ENCODE data around the gene LILRA6. TPM values are rescaled to one million over a fixed set of nuclear protein-coding genes. Genes with fewer than 3 reads are reported as not detected.

Gene LILRA6
- not detected in 2 replicates for total RNA-seq (2014; rRNA removed; shearing (Covaris generic))

GRCh38 chr19:54242646-54243045 is at the start of gene LILRA6:
LILRA6 (minus strand) TSS chr19:54242790.

GRCh38 chr19:54281007-54281728 is 38.6 kb upstream of the LILRA6 start, which contains the start of gene LILRB2:
LILRB2 (minus strand) TSS chr19:54281110; CDS start chr19:54280496, 614 bp downstream.

GRCh38 chr19:54257116-54257480 is 14.5 kb upstream of the LILRA6 start, which contains the start of gene LILRB5:
LILRB5 (minus strand) TSS chr19:54257273; CDS start chr19:54257193, 80 bp downstream.

GRCh38 chr19:54222474-54223276 is 19.9 kb downstream of the LILRA6 start, which contains the start of gene LILRB3:
LILRB3 (minus strand) TSS chr19:54223007; CDS start chr19:54222976, 31 bp downstream.

GRCh38 chr19:54191011-54191810 is 51.4 kb downstream of the LILRA6 start, which contains the start of gene TSEN34:
TSEN34 (plus strand) TSS chr19:54191308; CDS start chr19:54191365, 57 bp downstream.

GRCh38 chr19:54189145-54189734 is 53.4 kb downstream of the LILRA6 start, which contains the start of gene MBOAT7:
MBOAT7 (minus strand) TSS chr19:54189580; CDS start chr19:54188508, 1,072 bp downstream.

Small RNA genes lying within 50 kb of the gene (small RNA-seq; reads per million reads assigned to genes)
- gene MIR4752 (not detected), gene RNU6-1307P (not detected)

Other genes starting within 250 kb of the LILRA6 start
- gene VSTM1, start 178.9 kb downstream of the LILRA6 start, total RNA-seq (2014; rRNA removed; shearing (Covaris generic)): 0.45 and 1.0 TPM in 2 replicates
- gene TARM1, start 161.4 kb downstream of the LILRA6 start, total RNA-seq (2014; rRNA removed; shearing (Covaris generic)): 0.45 TPM in 1 of 2 replicates, not detected in the other
- 8.3 and 11.7 TPM in 2 replicates for gene OSCAR, start 142.0 kb downstream of the LILRA6 start, total RNA-seq (2014; rRNA removed; shearing (Covaris generic))
- 42.5 and 44.1 TPM in 2 replicates for gene NDUFA3, start 139.9 kb downstream of the LILRA6 start, total RNA-seq (2014; rRNA removed; shearing (Covaris generic))
- gene TFPT, start 127.1 kb downstream of the LILRA6 start, total RNA-seq (2014; rRNA removed; shearing (Covaris generic)): 61.6 and 74.8 TPM in 2 replicates
- 79.6 and 95.4 TPM in 2 replicates for gene PRPF31, start 127.0 kb downstream of the LILRA6 start, total RNA-seq (2014; rRNA removed; shearing (Covaris generic))
- 26.0 and 31.0 TPM in 2 replicates for gene CNOT3, start 105.0 kb downstream of the LILRA6 start, total RNA-seq (2014; rRNA removed; shearing (Covaris generic))
- 20.4 and 23.2 TPM in 2 replicates for gene LENG1, start 83.1 kb downstream of the LILRA6 start, total RNA-seq (2014; rRNA removed; shearing (Covaris generic))
- 0.24 and 1.2 TPM in 2 replicates for gene TMC4, start 69.6 kb downstream of the LILRA6 start, total RNA-seq (2014; rRNA removed; shearing (Covaris generic))
- gene MBOAT7, start 53.2 kb downstream of the LILRA6 start, total RNA-seq (2014; rRNA removed; shearing (Covaris generic)): 49.6 and 86.6 TPM in 2 replicates
- 61.6 and 79.7 TPM in 2 replicates for gene TSEN34, start 51.5 kb downstream of the LILRA6 start, total RNA-seq (2014; rRNA removed; shearing (Covaris generic))
- gene RPS9, start 41.9 kb downstream of the LILRA6 start, total RNA-seq (2014; rRNA removed; shearing (Covaris generic)): 5,386 and 5,547 TPM in 2 replicates
- gene LILRB3, start 19.8 kb downstream of the LILRA6 start, total RNA-seq (2014; rRNA removed; shearing (Covaris generic)): not detected in 2 replicates
- gene LILRB5, start 14.5 kb upstream of the LILRA6 start, total RNA-seq (2014; rRNA removed; shearing (Covaris generic)): not detected in 2 replicates
- gene LILRB2, start 38.3 kb upstream of the LILRA6 start, total RNA-seq (2014; rRNA removed; shearing (Covaris generic)): not detected in 2 replicates
- gene LILRA5, start 70.4 kb upstream of the LILRA6 start, total RNA-seq (2014; rRNA removed; shearing (Covaris generic)): not detected in 2 replicates
- gene LILRA4, start 96.4 kb upstream of the LILRA6 start, total RNA-seq (2014; rRNA removed; shearing (Covaris generic)): not detected in 2 replicates
- 0.32 TPM in 1 of 2 replicates, not detected in the other for gene LAIR1, start 122.1 kb upstream of the LILRA6 start, total RNA-seq (2014; rRNA removed; shearing (Covaris generic))
- gene TTYH1, start 172.7 kb upstream of the LILRA6 start, total RNA-seq (2014; rRNA removed; shearing (Covaris generic)): 0.27 and 2.3 TPM in 2 replicates
- 45.7 and 64.1 TPM in 2 replicates for gene LENG8, start 206.4 kb upstream of the LILRA6 start, total RNA-seq (2014; rRNA removed; shearing (Covaris generic))
- 12.7 and 13.7 TPM in 2 replicates for gene LENG9, start 221.0 kb upstream of the LILRA6 start, total RNA-seq (2014; rRNA removed; shearing (Covaris generic))
- gene CDC42EP5, start 230.5 kb upstream of the LILRA6 start, total RNA-seq (2014; rRNA removed; shearing (Covaris generic)): 6.3 and 6.6 TPM in 2 replicates